ENCODE data around the gene SORCS2.

SORCS2 gene

DNA sequence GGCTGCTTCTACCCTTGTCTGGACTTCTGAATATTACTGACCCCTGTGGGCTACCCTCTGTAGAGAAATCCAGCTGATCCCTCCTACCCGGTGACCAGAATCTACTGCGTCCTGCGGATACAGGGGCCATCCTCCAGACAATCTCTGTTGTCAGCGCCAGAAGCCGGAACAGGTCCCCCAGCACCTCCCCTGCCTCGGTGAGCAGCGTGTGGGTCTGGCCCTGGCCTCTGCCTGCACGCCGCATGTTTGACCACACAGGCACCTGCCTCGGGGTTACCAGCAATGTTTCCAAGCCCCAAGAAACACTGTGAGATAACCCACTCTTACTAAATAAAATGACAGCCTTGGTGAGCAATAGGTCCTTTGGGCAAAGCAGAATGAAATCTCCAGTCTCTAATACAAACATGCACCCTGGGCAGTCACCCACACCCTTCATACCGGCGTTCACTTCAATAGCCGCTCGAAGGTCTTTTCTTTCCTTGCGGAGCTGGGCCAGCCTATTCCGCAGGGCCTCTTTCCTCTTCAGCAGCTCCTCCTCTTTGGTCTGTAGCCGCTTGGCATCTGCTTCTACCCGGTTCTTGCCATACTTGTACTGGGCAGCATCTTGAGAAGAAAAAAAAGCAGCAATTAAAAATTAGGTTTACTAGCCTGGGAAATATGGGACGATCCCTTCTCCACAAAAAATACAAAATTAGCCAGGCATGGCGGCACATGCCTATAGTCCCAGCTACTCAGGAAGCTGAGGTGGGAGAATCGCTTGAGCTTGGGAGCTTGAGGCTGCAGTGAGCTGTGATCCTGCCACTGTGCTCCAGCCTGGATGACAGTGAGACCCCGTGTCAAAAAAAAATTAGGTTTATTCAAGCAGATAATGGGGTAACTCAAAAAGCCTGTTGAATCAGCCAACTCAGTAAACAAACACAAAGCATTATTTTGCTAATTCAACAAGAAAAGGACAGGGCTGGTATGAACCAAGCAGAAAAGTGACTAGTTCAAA lies 582.3 kb downstream of the SORCS2 start:
- no peak for DNase-seq (ENCODE audit: low spot score)
- TF ChIP-seq, protein P1, sequence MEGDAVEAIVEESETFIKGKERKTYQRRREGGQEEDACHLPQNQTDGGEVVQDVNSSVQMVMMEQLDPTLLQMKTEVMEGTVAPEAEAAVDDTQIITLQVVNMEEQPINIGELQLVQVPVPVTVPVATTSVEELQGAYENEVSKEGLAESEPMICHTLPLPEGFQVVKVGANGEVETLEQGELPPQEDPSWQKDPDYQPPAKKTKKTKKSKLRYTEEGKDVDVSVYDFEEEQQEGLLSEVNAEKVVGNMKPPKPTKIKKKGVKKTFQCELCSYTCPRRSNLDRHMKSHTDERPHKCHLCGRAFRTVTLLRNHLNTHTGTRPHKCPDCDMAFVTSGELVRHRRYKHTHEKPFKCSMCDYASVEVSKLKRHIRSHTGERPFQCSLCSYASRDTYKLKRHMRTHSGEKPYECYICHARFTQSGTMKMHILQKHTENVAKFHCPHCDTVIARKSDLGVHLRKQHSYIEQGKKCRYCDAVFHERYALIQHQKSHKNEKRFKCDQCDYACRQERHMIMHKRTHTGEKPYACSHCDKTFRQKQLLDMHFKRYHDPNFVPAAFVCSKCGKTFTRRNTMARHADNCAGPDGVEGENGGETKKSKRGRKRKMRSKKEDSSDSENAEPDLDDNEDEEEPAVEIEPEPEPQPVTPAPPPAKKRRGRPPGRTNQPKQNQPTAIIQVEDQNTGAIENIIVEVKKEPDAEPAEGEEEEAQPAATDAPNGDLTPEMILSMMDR (IDR thresholded peaks at IDR 0.05; ENCODE audit: extremely low read depth, missing control alignments), result no peak

GRCh38 chr4:7775396-7775795 lies 583.1 kb downstream of the SORCS2 start:
- TF ChIP-seq, protein P1 (IDR thresholded peaks at IDR 0.05; ENCODE audit: extremely low read depth, missing control alignments), result no peak
- DNase-seq (ENCODE audit: low spot score), result no peak

GRCh38 chr4:7777017-7777710 lies 584.8 kb downstream of the SORCS2 start:
- DNase-seq (ENCODE audit: low spot score), result no peak
- TF ChIP-seq, protein P1 (IDR thresholded peaks at IDR 0.05; ENCODE audit: extremely low read depth, missing control alignments), result no peak

GRCh38 chr4:7777871-7778509 lies 585.7 kb downstream of the SORCS2 start:
- TF ChIP-seq, protein P1 (IDR thresholded peaks at IDR 0.05; ENCODE audit: extremely low read depth, missing control alignments), result no peak
- no peak for DNase-seq (ENCODE audit: low spot score)

- DNase-seq (ENCODE audit: low spot score), result no peak
- TF ChIP-seq, protein P1 (IDR thresholded peaks at IDR 0.05; ENCODE audit: extremely low read depth, missing control alignments), result no peak
Observed at GRCh38 chr4:7778510-7779431, 586.4 kb downstream of the SORCS2 start.

- TF ChIP-seq, protein P1 (IDR thresholded peaks at IDR 0.05; ENCODE audit: extremely low read depth, missing control alignments), result no peak
- DNase-seq (ENCODE audit: low spot score), result no peak
Observed at GRCh38 chr4:7779432-7779768, 587.1 kb downstream of the SORCS2 start.

Data from GM20000 (cell line).